ENCODE data around the gene FAH.

The FAH gene

GRCh38 chr15:80184554-80184953 is 31.8 kb downstream of the FAH start:
- no peak for DNase-seq (ENCODE audit: low read depth)
- no peak overlapping the region for H3K4me3 ChIP-seq (ENCODE audit: low read length)
- TF ChIP-seq, protein P1, sequence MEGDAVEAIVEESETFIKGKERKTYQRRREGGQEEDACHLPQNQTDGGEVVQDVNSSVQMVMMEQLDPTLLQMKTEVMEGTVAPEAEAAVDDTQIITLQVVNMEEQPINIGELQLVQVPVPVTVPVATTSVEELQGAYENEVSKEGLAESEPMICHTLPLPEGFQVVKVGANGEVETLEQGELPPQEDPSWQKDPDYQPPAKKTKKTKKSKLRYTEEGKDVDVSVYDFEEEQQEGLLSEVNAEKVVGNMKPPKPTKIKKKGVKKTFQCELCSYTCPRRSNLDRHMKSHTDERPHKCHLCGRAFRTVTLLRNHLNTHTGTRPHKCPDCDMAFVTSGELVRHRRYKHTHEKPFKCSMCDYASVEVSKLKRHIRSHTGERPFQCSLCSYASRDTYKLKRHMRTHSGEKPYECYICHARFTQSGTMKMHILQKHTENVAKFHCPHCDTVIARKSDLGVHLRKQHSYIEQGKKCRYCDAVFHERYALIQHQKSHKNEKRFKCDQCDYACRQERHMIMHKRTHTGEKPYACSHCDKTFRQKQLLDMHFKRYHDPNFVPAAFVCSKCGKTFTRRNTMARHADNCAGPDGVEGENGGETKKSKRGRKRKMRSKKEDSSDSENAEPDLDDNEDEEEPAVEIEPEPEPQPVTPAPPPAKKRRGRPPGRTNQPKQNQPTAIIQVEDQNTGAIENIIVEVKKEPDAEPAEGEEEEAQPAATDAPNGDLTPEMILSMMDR (conservative IDR thresholded peaks at IDR 0.05; ENCODE audit: low read length) = no peak

DNA sequence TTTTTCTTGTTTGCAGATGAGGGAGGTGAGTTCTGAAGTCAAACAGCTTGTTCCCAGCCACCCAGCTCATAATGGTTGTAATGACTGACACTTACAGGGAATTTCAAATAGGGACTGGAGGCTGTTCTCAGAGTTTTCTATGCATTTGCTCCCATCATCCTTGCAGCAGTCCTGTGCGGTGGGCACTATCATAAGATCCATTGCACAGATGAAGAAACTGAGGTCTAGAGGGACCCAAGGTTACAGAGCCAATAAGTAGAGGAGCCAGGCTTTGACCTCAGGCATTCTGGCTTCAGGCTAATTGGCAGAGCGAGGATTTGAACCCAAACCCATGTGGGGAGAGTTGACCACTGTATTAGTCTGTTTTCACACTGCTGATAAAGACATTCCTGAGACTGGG is 32.4 kb downstream of the FAH start:
- no peak for DNase-seq (ENCODE audit: low read depth)
- TF ChIP-seq, protein P1 (conservative IDR thresholded peaks at IDR 0.05; ENCODE audit: low read length) = no peak
- no peak overlapping the region for H3K4me3 ChIP-seq (ENCODE audit: low read length)

- TF ChIP-seq, protein P1 (conservative IDR thresholded peaks at IDR 0.05; ENCODE audit: low read length) = no peak
- no peak overlapping the region for H3K4me3 ChIP-seq (ENCODE audit: low read length)
- DNase-seq (ENCODE audit: low read depth) = no peak
Observed at GRCh38 chr15:80186066-80186465, 33.3 kb downstream of the FAH start.

DNA sequence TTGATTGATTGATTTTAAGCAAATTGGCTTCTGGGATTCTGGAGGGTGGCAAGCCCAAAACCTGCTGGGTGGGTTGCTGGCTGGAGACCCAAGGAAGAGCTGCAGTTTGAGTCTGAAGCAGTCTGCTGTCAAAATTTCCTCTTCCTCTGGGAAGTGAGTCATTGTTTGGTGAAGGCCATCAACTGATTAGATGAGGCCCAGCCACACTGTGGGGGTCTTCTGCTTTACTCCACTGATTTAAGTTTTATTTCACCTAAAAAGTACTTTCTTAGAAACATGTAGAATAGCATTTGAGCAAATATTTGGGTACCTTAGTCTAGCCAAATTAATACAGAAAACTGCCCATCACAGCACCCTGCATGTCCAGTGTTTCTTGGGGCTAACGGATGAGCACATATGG is 33.8 kb downstream of the FAH start:
- DNase-seq (ENCODE audit: low read depth) = no peak
- TF ChIP-seq, protein P1 (conservative IDR thresholded peaks at IDR 0.05; ENCODE audit: low read length) = no peak
- H3K4me3 ChIP-seq (ENCODE audit: low read length) = no peak overlapping the region

- no peak overlapping the region for H3K4me3 ChIP-seq (ENCODE audit: low read length)
- no peak for DNase-seq (ENCODE audit: low read depth)
- TF ChIP-seq, protein P1 (conservative IDR thresholded peaks at IDR 0.05; ENCODE audit: low read length) = no peak
Observed at GRCh38 chr15:80188251-80188650, 35.5 kb downstream of the FAH start.

GRCh38 chr15:80191198-80191597 is 38.4 kb downstream of the FAH start:
- TF ChIP-seq, protein P1 (conservative IDR thresholded peaks at IDR 0.05; ENCODE audit: low read length) = no peak
- no peak for DNase-seq (ENCODE audit: low read depth)

DNA sequence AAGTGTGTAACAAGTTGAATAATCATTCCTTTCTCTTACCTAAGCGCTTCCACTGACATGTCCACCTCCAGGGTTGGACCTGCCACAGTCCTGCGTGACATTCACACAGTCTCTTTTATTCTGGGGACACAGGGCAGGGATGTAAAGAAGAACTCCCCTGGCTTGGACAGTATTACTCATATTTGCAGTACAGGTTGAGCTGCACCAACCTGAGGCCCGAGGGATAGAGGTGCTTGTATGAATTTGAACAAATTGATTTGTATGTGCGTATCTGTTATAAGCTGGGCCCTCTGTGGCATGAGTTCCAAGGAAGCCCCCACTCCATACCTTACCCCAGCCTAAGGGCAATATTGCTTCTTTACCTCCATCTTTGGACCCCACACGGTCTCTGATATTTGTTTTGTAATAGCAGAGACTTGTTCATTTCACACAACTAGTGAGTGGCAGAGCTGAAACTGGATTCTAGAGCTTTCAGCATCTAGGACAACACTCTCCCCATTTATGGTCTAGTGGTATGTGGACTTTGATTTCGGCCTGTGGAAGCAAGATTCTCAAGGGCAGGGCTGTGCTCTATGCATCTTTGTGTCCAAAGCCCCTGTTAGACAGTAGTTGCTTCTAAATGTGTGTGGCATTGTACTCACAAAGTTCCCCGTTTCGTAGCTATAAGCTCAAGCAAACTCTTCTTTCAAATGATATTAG is 39.2 kb downstream of the FAH start:
- TF ChIP-seq, protein P1 (conservative IDR thresholded peaks at IDR 0.05; ENCODE audit: low read length) = no peak
- no peak for DNase-seq (ENCODE audit: low read depth)
- no peak overlapping the region for H3K4me3 ChIP-seq (ENCODE audit: low read length)

More at GRCh38 chr15:80191198-80191597, 38.4 kb downstream of the FAH start:
- no peak overlapping the region for H3K4me3 ChIP-seq (ENCODE audit: low read length)
